Measurements from ENCODE around the gene ZFYVE1. TPM values are rescaled to one million over a fixed set of nuclear protein-coding genes. Genes with fewer than 3 reads are reported as not detected.

The ZFYVE1 gene
- total RNA-seq, 1 experiment from 2014 or later: 14.2 TPM

GRCh38 chr14:72946491-72946890 lies 80.4 kb downstream of the ZFYVE1 start:
- no peak overlapping the region for H3K4me2 ChIP-seq (ENCODE audit: insufficient read depth, insufficient read length, low read length)
- Mint-ChIP-seq H3K36me3 (ENCODE audit: insufficient read depth in 1 of 3, low read depth in 3 of 3) (peaks cover 4 to 50% (median 25%) of the 10 kb centered on the region in 3 experiments; a peak in 6 of 7 replicates), H3K27me3 (ENCODE audit: low read depth) (no peaks in the 10 kb centered on the region), H3K4me1 (no peaks in the 10 kb centered on the region), H3K4me3 (no peak overlapping the region), H3K9me3 (no peaks in the 10 kb centered on the region), H3K27ac (no peak overlapping the region)
- no peak overlapping the region for H3K14ac ChIP-seq (ENCODE audit: insufficient read depth, low read length)
- H3K27ac ChIP-seq (ENCODE audit: insufficient read length, low read depth, low read length): no peak overlapping the region
- no peak overlapping the region for H2BK5ac ChIP-seq (ENCODE audit: insufficient read length, low read length)
- TF ChIP-seq, protein P1, sequence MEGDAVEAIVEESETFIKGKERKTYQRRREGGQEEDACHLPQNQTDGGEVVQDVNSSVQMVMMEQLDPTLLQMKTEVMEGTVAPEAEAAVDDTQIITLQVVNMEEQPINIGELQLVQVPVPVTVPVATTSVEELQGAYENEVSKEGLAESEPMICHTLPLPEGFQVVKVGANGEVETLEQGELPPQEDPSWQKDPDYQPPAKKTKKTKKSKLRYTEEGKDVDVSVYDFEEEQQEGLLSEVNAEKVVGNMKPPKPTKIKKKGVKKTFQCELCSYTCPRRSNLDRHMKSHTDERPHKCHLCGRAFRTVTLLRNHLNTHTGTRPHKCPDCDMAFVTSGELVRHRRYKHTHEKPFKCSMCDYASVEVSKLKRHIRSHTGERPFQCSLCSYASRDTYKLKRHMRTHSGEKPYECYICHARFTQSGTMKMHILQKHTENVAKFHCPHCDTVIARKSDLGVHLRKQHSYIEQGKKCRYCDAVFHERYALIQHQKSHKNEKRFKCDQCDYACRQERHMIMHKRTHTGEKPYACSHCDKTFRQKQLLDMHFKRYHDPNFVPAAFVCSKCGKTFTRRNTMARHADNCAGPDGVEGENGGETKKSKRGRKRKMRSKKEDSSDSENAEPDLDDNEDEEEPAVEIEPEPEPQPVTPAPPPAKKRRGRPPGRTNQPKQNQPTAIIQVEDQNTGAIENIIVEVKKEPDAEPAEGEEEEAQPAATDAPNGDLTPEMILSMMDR (conservative IDR thresholded peaks at IDR 0.05): no peak
- no peak overlapping the region for H2BK120ac ChIP-seq (ENCODE audit: low read depth, low read length, poor library complexity, severe bottlenecking)
- no peak overlapping the region for H4K5ac ChIP-seq (ENCODE audit: insufficient read length, low read depth, low read length)
- H3K79me1 ChIP-seq (ENCODE audit: insufficient read depth, low read depth, low read length, poor library complexity, severe bottlenecking): no peaks in the 10 kb centered on the region
- no peak overlapping the region for H3K56ac ChIP-seq (ENCODE audit: insufficient read length, low read depth, low read length)
- H4K8ac ChIP-seq (replicated peaks; ENCODE audit: insufficient read length, low read depth, low read length): no peak overlapping the region
- H3K4me1 ChIP-seq (ENCODE audit: insufficient read depth, low read length): no peaks in the 10 kb centered on the region
- H4K20me1 ChIP-seq (ENCODE audit: control insufficient read depth, insufficient read depth, insufficient read length): no peaks in the 10 kb centered on the region
- H4K91ac ChIP-seq (ENCODE audit: insufficient read length, low read depth, low read length): no peak overlapping the region
- no peaks in the 10 kb centered on the region for H3K23me2 ChIP-seq (ENCODE audit: insufficient read length, low read depth, low read length, poor library complexity, severe bottlenecking)
- H3K23ac ChIP-seq (ENCODE audit: insufficient read length, low read depth, low read length): no peak overlapping the region
- H3K4ac ChIP-seq (ENCODE audit: low read depth, low read length): no peak overlapping the region
- H2BK20ac ChIP-seq (ENCODE audit: low read depth, low read length, poor library complexity, severe bottlenecking): no peak overlapping the region
- no peak overlapping the region for H3K18ac ChIP-seq (ENCODE audit: insufficient read length, low read depth, low read length)
- no peaks in the 10 kb centered on the region for H3K27me3 ChIP-seq (ENCODE audit: insufficient read depth, low read length)
- H3K9me3 ChIP-seq (ENCODE audit: control insufficient read depth, low read depth, low read length): no peaks in the 10 kb centered on the region
- H2BK15ac ChIP-seq (ENCODE audit: low read depth, low read length): no peak overlapping the region
- no peak overlapping the region for H2BK12ac ChIP-seq (ENCODE audit: insufficient read length, low read depth, low read length)
- no peak overlapping the region for H3T11ph ChIP-seq (ENCODE audit: low read length)
- no CpG with 5 or more reads among the region's 8 CpGs for WGBS (ENCODE audit: extremely low coverage, insufficient read length, low lambda C conversion rate)
- no peak overlapping the region for H3K9ac ChIP-seq (ENCODE audit: extremely low read depth, insufficient read length, low read length)
- no peak overlapping the region for H2AFZ ChIP-seq (ENCODE audit: low read length)
- H3K79me2 ChIP-seq (ENCODE audit: insufficient read depth, low read length): no peaks in the 10 kb centered on the region
- no peak overlapping the region for H2AK5ac ChIP-seq (ENCODE audit: insufficient read length, low read length)
- DNase-seq: no peak
